ENCODE results near the gene NCKAP5.

Gene NCKAP5

DNA sequence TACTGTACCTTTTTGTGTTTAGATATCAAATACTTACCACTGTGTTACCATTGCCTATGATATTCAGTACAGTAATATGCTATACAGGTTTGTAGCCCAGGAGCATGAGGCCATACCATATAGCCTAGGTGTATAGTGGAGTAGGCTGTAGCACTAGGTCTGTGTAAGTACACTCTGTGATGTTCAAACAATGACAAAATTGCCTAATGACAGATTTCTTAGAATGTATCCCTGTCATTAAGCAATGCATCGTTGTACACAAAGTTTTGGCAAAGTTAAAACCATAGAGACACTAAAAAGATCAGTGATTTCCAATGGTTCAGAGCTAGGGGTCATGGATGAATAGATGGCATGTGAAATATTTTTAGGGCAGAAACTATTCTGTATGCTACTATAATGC lies 415.5 kb downstream of the NCKAP5 start:
- H3K4me3 ChIP-seq (ENCODE audit: control insufficient read depth, low read depth, low read length), result no peak overlapping the region
- DNase-seq (ENCODE audit: low read depth), result no peak
- TF ChIP-seq, protein P1, sequence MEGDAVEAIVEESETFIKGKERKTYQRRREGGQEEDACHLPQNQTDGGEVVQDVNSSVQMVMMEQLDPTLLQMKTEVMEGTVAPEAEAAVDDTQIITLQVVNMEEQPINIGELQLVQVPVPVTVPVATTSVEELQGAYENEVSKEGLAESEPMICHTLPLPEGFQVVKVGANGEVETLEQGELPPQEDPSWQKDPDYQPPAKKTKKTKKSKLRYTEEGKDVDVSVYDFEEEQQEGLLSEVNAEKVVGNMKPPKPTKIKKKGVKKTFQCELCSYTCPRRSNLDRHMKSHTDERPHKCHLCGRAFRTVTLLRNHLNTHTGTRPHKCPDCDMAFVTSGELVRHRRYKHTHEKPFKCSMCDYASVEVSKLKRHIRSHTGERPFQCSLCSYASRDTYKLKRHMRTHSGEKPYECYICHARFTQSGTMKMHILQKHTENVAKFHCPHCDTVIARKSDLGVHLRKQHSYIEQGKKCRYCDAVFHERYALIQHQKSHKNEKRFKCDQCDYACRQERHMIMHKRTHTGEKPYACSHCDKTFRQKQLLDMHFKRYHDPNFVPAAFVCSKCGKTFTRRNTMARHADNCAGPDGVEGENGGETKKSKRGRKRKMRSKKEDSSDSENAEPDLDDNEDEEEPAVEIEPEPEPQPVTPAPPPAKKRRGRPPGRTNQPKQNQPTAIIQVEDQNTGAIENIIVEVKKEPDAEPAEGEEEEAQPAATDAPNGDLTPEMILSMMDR (conservative IDR thresholded peaks at IDR 0.05; ENCODE audit: control insufficient read depth, insufficient read depth, low read depth, low read length), result no peak

DNA sequence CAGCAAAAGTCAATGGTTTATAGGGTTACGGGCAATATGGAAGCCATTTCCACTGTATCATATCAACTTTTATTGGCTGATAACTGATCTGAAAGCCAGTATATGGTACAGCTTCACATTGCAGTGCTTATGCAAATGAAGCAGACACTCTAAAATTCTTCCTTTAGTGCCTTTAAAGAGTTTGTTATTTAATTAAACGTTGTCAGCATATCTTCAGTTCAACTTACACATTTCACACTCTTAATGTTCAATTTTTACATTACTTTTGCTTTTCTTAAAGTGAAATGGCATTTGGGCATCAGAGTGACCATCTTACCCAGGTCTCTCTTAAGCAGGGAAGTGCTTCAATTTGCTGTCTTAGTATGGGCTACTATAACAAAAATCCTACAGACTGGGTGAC lies 420.1 kb downstream of the NCKAP5 start:
- DNase-seq (ENCODE audit: low read depth), result no peak
- no peak overlapping the region for H3K4me3 ChIP-seq (ENCODE audit: control insufficient read depth, low read depth, low read length)
- TF ChIP-seq, protein P1 (conservative IDR thresholded peaks at IDR 0.05; ENCODE audit: control insufficient read depth, insufficient read depth, low read depth, low read length), result no peak

DNA sequence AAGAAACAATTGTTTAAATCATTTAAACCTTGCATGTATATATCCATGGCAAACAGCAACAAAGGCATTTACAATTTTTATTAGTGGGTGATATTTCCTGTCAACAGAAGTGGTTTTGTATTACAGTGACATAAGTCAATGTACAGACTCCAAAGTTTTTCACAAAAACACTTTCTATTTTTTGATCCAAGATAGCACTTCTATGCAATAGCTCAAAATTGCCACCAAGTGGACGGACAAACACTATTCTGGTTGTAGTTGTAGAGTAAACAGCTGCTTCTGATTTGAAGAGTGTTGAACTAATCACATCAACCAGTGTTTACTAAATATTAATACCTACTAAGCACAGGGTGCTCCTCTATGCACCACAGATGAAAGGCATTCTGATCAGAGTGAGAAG lies 421.4 kb downstream of the NCKAP5 start:
- TF ChIP-seq, protein P1 (conservative IDR thresholded peaks at IDR 0.05; ENCODE audit: control insufficient read depth, insufficient read depth, low read depth, low read length), result no peak
- no peak overlapping the region for H3K4me3 ChIP-seq (ENCODE audit: control insufficient read depth, low read depth, low read length)
- no peak for DNase-seq (ENCODE audit: low read depth)

DNA sequence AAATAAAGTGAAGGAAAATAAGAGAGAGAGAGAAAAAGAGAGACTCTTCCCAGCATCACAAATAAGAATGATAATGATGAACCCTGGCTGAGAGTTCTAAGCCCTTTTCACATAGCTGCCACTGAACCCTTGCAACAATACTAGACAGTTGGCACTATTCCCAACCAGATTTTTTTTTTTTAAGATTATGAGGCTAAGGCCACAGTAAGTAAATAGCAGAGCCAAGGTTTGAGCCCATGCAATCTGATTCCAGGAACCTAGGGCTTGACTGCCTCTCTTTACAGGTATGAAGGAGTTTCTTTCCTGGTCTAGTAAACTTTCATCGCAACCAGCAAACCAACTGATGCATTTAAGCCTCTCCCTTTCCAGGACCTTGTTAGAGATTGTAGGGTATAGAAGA lies 424.6 kb downstream of the NCKAP5 start:
- DNase-seq (ENCODE audit: low read depth), result no peak
- TF ChIP-seq, protein P1 (conservative IDR thresholded peaks at IDR 0.05; ENCODE audit: control insufficient read depth, insufficient read depth, low read depth, low read length), result no peak
- no peak overlapping the region for H3K4me3 ChIP-seq (ENCODE audit: control insufficient read depth, low read depth, low read length)

DNA sequence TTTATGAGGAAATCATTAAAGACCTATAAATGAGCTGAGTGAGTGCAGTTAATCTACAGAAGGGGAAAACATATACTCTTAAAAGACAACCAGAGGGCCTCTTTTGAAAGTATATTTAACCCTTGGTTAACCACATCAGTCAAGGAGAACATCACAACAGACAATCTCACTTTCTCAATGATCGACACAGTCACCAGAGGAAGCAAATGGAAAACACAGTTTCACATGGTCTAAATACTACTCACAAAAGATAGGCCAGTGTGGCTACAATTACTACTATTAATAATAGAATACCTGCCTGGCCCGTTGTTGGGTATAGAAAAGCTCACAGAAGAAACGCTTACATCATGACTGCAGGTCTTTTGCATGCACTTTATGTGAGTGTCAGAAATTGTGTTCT lies 426.2 kb downstream of the NCKAP5 start:
- DNase-seq (ENCODE audit: low read depth), result no peak
- TF ChIP-seq, protein P1 (conservative IDR thresholded peaks at IDR 0.05; ENCODE audit: control insufficient read depth, insufficient read depth, low read depth, low read length), result no peak
- H3K4me3 ChIP-seq (ENCODE audit: control insufficient read depth, low read depth, low read length), result no peak overlapping the region

DNA sequence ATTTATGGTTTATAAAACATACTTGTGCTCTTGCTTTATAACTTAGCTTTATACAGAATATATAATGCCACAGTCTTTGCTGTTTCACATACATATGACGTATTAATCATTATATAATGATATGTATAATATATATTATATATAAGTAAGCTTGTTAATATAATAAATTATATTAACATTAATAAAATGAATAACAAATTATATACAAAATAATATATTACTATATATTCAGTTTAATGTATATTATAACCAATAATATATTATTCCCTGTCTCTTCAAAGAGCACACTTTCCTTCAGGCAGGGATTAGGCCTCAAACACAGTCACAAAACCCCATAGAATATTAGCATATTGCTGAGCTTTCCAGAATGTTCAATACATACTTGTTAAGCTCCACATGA lies 427.6 kb downstream of the NCKAP5 start:
- DNase-seq (ENCODE audit: low read depth), result no peak
- H3K4me3 ChIP-seq (ENCODE audit: control insufficient read depth, low read depth, low read length), result no peak overlapping the region
- TF ChIP-seq, protein P1 (conservative IDR thresholded peaks at IDR 0.05; ENCODE audit: control insufficient read depth, insufficient read depth, low read depth, low read length), result no peak

DNA sequence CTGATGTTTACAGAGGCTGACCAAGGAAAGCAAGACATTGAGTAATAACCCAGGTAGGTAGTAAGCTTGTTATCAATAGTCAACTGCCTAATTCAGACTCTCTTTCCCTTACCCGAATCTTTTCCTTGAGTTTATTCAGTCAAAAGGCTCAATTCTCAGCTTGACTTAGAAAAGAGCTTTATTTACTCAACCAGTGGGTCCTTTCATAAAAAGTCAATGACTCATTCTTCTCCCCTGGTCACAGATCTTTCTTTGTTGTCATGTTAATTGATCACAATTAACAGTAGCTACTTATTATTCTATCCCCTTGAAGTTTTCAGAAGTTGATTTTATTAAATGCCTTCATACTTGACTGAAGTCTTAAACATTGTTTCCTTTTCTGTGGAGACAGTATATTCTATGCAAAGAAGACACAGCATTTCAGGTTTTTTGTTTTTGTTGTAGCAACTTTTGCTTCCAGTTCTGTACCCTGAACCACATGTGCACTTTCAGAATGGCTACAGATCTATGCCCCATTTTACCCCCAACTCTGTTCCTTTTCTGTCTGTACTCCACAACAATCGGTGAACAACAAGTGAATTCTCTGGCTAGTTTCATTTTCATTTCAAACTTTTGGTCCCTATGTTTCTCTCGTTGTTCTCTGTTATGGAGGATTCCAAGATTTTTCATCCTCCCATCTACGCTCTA lies 428.3 kb downstream of the NCKAP5 start:
- TF ChIP-seq, protein P1 (conservative IDR thresholded peaks at IDR 0.05; ENCODE audit: control insufficient read depth, insufficient read depth, low read depth, low read length), result no peak
- no peak for DNase-seq (ENCODE audit: low read depth)
- no peak overlapping the region for H3K4me3 ChIP-seq (ENCODE audit: control insufficient read depth, low read depth, low read length)

Data from fibroblast of mammary gland (primary cell).